ENCODE data around the gene TBC1D22A.

Gene TBC1D22A

DNA sequence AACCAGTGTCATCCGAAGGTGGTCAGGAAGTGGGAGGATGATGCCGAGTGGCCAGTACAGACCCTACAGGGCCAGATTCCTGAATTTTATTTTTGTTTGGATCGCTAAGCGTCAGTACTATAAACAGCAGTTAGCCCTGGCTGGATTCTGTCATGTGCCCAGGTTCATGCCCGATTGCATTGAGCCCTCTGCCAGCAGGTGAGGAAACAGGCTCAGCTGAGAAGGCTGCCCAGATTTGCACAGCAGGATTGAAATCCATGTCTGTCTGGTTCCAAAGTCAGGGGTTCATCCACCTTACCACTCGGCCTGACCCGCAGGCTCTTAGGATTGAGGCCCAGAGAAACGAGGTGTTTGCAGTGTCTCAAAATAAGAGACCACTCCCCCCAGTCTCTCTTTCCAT is 9.1 kb upstream of the TBC1D22A start:
- DNase-seq (ENCODE audit: low read depth in 2 of 2), result no peak

DNA sequence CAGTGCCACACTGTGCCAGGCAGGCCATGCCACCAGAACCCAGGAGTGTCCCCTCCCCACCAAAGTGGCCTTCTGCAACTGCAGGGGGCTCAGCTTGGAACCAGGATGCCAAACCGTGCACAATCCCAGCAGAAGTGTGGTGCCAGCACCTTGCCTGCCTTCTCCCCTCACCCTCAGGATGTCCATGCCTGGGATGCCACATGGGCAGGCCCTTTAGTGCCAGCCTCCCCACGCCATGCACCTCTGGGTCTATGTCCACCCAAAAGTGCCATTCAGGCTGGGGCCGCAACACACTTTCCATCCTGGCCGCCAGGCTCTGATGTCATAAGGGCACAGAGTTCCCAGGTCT is 8.7 kb upstream of the TBC1D22A start:
- DNase-seq (ENCODE audit: low read depth in 2 of 2), result no peak

DNA sequence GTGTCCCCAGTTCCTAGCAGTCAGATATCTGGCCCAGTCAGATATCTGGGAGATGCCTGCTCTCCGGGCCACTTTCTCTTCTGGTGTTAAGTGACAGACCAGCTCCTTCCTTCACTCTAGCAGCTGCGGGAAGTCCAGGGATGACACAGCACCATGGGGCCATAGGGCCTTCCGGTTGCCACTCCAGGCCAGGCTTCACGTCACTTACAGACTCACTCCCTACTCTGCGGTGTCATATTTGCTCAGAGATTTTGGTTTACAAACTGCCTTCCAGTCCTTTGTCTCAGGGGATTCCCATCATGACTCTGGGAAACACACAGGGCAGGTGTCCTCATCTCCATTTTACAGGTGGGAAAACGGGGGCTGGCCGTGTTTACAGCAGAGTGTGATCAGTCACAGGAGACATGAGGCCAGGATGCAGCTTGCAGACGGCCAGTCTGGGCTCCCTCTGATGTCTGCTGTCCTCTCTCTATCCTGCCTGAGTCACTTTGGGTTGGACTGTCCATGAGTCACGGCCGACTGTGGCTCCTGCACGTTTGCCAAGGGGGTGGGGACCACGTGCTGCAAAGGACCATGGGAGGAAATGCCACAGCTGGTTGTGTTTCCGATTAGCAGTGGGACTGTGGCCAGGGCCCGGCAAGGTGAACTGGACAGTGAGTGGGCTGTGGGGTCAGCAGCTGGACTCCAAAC is 8.2 kb upstream of the TBC1D22A start:
- peak; percentile 88 to 90 for DNase-seq (ENCODE audit: low read depth in 2 of 2)

DNA sequence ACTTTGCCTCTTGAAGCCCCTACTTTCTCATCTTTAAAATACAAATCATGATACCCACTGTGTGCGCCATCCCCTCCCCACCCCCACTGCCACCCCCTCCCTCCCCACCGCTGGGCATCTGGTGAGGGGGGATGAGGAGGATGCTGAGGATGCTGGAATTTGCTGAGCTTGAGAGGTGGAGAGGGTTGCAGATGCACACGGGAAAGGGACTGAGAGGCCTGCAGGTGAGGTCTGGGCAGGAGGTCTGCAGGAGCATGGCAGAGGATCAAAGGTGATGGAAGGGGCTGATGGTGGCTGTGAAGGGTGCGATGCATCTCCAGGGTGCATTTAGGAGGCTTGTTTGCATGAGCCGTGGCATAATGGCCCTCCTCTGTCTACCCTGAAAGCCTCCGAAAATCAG is 7.6 kb upstream of the TBC1D22A start:
- DNase-seq (ENCODE audit: low read depth in 2 of 2), result no peak

DNA sequence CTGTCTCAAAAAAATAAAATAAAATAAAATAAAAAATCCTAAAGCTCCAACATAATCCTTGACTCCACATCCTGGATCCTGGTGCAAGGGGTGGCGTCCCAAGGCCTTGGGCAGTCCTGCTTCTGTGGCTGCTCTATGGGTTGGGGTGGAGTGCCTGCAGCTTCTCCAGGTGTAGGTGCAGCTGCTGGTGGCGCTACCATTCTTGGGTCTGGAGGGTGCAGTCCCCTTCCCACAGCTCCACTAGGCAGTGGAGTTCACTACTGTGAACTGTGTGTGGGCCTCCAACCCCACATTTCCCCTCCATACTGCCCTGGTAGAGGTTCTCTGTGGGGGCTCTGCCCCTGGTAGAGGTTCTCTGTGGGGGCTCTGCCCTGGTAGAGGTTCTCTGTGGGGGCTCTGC is 6.9 kb upstream of the TBC1D22A start:
- no peak for DNase-seq (ENCODE audit: low read depth in 2 of 2)

DNA sequence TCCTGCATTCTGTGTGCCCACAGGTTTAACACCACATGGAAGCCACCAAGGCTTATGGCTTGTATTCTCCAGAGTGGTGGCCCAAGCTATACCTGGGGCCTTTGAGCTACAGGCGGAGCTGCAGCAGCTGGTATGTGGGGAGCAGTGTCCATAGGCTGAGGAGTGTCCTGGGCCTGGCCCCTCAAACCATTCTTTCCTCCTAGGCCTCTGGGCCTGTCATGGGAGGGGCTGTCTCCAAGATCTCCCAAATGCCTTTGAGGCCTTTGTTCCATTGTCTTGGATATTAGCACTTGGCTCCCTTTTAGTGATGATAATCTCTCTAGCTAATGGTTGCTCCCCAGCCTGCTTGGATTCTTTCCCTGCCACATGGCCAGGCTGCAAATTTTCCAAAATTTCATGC is 6.4 kb upstream of the TBC1D22A start:
- no peak for DNase-seq (ENCODE audit: low read depth in 2 of 2)

DNA sequence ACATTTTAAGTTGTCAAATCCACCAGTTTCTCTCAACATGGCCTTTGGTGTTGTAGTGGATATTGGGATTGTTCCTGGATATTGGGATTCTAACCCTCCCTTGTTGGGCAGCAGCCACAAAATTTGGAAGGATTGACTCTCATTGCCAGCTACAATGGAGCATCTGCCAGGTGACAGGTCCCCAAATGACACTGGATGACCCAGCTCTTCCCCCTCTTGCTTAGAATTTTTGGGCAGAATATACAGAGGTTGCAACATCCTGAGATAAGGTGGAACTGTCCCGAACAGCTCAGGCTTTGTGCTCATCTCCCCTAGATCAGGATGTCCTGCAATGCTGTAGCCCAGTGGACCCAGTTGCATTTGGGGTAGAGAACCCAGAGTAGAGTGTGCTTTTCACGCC is 5.3 kb upstream of the TBC1D22A start:
- no peak for DNase-seq (ENCODE audit: low read depth in 2 of 2)

DNA sequence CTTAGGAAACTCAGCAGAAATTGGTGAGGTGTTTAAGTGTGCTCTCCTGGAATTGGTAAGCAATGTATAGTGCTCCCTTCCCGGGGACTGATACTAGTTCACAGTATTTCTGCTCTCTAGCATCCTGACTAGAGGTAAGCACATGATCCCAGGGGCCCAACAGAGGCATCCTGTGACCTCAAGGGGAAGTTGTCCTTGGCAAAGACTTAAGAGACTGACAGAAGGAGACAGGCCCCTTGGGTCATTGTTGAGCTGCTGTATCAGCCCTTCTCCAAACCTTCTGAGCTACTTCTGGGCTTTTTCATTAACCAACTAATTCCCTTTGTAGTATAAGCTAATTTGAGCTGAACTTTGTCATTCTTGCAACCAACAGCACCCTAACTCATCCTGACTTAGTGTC is 4.3 kb upstream of the TBC1D22A start:
- no peak for DNase-seq (ENCODE audit: low read depth in 2 of 2)

DNA sequence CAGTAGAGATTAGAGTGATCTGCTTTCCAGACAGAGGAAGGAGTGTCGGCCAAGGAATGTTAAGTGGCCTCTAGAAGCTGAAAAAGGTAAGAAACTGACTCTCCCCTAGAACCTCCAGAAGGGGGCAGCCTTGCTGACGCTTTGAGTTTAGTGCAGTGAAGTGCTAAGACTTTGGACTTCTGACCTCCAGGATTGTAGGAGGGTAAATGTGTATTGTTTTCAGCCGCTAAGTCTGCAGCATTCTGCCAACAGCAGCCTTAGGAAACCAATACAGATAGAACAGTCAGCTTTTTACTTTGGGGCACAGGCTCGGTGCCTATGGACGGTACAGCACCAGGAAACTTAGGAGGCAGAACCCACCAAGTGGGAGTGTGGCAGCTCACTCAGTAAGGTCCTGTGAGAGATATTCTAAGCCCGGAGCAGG is 3.6 kb upstream of the TBC1D22A start:
- no peak for DNase-seq (ENCODE audit: low read depth in 2 of 2)

DNA sequence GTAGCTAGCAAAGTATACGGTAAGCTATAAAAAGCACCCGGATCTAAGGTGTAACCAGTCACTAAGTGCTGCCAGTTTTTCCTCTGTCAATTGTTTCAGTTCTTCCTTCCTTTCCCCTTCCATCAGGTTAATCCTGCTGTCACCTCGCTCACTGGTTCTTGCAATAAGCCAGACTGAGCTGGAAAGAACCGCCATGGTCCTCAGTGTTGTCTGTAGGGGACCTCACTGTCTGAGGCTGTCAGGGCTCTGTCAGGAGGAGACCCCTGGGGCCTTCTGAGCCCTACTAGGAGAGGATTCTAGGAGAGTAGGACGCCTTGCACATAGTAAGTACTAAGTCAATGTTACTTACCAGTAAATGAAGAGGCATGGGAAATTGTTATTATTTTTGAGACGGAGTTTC is 1.4 kb upstream of the TBC1D22A start:
- DNase-seq (ENCODE audit: low read depth in 2 of 2), result no peak

DNA sequence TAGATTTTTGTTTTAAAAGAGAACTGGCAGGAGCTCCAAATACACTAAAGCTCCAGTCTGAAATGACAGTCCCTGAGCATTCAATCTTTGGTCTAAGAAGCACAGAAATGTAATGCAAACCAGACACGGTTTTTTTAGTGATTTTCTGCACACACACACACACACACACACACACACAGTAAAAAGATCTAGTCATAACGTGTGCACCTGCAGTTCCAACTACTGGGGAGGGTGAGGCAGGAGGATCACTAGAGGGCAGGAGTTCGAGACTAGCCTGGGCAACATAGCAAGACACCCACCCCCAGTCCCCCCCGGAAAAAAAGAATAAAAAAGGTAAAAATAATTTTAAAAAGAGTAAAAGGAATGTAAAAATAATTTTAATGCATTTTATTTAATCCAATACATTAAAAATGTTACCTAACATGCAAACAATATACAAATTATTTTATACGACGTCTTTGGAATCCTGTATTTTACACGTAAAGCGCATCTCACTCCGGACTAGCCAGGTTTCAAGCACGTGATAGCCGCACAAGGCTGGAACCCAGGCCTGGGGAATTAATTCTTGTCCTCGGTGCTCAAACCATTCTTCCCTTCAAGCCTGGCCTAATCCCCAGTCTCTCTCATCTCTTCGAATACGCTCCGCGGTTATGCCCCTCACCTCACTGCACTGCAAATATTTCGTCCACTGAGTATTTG is 762 bp upstream of the TBC1D22A start:
- no peak for DNase-seq (ENCODE audit: low read depth in 2 of 2)

DNA sequence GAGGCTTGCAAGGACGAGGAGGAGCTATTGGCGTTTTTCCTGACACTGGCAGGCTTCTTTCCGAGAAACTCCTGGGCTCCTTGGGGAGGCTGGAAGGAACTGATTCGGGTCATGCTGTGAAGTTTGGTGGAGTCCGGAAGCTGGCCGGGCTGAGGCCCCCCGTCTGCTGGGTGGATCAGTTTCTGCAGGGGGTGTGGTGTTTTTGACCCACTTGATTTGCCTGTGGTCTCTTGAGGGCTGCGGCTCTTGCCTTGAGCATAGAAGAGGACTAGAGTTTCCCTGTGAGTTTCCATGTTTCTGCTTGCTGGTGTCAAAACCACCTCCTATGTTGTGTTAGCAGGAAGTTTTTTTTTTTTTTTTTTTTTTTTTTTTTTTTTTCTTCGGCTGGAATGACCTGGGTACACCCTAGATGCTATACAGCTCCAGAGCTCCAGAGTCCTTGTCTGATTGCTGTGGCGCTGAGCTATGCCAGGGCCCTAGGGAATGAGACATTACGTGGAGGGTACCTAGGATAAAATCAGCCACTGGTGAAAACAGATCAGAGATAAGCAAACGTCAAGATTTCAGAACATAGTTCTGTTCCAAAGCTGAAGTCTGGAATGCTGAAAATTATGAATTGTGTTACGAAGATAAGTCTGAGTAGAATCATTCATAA is 728 bp downstream of the TBC1D22A start:
- DNase-seq (ENCODE audit: low read depth in 2 of 2), result no peak

DNA sequence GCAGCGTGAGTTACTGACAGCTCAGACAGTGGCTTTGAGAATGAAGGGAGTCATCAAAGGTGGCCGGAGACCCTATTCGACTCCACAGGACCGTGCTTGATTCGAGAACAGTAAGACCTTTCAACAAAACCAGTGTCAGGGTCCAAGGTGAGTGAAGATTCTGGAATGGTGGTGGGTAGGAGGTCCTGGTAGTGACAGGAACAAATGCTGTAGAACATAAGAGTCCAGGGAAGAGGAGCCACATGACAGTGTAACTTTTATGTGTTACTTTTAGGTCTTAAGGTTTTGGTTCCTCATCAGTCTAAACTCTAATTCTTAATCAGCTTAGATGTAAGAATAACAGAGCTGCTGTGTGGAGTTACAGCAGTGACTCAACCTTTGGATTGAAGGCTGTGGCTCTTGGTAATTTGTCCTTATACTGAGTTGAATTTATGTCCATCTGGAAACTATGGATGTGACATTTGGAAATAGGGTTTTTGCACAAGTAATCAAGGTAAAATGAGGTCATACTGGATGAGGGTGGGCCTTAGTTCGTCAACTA is 1.8 kb downstream of the TBC1D22A start:
- no peak for DNase-seq (ENCODE audit: low read depth in 2 of 2)

DNA sequence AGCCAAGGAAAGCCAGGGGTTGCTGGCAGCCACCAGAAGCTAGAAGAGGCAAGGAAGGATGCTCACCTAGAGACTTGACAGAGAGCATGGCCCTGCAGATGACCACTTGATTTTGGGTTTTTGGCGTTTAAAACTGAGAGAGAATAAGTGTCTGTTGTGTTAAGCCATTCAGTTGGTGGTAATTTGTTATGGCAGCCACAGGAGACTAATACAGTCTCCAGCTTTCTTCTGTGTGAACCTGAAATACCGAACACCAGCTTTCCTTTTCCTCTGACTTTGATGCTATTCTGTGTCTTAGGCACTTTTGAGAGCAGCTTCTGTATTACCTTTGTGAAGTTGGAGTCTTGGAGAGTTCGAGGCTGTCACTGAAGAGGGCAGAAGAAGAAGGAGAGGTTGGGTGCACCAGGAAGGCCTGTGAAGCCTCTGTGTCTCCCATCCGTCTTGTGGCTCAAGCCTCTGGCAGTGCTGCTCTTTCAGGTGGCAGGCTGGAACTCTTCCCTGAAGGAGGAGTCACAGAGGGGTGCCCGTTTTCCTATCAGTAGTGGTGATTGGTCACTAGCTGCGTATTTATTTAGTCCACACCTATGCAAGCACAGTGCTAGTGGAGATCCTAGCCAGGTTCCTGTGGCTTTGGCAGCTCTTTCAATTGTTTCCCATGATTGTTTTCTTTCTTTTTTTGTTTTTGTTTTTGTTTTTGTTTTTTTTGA is 2.5 kb downstream of the TBC1D22A start:
- no peak for DNase-seq (ENCODE audit: low read depth in 2 of 2)

DNA sequence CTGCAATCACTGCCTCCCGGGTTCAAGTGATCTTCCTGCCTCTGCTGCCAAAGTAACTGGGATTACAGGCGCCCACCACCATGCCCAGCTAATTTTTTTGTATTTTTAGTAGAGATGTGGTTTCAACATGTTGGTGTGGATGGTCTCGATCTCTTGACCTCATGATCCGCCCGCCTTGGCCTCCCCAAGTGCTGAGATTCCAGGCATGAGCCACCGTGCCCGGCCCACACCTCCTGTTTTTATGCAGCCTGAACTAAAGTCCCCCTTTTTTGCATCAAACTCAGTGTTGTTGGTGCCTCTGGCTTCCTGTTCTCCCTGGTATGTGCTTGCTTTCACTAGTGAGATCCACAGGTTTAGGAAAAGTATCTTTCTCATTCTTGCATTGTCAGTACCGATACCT is 4.2 kb downstream of the TBC1D22A start:
- no peak for DNase-seq (ENCODE audit: low read depth in 2 of 2)

DNA sequence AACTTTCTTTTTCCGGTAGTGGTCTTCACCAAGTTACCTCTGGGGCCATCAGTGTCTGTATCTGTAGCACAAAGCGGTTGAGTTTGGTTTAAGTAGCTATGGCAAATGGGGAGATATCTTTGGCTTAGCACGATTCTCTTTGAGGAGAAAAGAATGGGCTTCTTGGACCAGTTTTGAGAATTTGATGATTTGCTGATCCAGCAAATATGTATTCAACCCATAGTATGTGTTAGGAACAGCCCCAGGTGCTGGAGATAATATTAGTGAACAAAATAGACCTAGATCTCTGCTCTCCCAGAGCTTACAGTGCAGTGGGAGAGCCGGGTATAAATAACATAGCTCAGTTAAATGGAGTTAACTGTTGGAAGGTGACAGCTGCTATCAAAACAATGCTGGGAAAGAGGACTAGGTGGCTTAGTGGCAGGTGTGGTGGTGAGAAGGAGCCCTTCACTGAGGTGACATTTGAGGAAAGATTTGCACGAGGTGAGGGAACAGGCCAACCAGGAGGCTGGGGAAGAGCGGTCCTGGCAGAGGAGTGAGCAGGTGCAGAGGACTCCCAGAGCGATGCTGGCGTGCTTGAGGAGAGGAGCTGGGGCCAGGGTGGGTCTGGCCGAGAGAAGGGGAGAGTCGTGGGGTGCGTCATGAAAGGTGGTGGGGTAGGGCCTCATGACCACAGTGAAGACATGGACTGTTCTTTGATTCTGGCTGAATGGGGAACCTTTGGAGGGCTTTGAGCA is 5.0 kb downstream of the TBC1D22A start:
- DNase-seq (ENCODE audit: low read depth in 2 of 2), result no peak

DNA sequence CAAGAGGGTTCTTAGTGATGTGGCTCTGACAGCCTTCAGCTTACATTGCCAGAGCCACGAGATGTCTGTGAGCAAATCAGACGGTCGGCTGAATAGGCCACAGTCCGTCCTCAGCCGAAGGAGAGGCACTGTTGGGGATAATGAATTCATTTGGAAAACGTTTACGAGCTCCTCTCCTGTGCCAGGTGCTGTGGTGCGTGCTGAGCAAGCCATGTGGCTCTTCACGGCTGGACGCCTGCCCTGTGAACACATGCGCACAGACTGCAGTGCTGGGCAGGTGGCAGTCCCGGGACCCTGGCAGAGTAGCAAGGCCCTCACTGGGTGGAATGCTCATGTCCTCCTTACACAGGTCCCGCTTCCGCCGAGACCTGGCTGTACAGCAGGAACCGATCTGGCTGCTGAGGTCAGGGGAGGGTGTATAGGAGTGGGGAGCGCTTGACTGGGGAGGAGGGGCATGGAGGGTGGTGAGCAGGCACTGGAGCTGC is 6.8 kb downstream of the TBC1D22A start:
- no peak for DNase-seq (ENCODE audit: low read depth in 2 of 2)

DNA sequence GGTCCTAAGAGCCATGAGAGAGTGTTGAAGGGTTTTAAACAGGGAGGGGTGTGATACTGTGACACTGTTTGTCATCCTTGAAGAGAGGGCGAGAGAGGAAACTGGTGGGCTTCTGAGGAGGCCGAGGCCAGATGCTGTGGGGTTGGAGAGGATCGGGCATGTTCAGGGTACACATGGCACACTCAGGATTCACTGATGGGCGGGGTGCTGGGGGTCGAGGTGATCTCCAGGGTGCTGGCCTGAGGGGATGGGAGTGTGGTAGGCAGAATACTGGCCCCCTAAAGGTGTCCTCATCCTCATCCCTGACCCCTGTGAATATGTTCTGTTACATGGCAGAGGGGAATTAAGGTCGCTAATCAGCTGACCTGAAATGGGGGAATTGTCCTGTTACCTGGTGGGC is 7.3 kb downstream of the TBC1D22A start:
- no peak for DNase-seq (ENCODE audit: low read depth in 2 of 2)

DNA sequence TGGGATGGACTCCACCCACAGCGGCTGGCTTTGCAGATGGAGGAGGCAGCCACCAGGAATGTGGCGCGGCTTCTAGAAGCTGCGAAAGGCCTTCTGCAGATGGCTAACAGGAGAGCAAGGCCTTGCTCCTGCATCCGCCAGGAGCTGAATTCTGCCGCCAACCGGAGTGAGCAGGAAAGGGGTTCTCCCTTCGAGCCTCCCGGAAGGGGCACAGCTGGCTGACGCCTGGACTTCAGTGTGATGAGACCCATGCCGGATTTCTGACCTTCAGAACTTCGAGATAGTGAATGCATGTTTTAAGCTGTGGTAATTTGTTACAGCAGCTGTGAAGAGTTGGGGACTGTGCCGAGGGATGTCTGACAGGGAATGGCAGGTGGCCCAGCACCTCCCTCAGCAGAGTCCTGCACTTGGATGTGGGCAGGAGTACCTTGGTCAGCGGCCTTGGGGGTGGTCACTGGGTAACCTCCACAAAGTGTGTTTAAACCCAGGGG is 7.7 kb downstream of the TBC1D22A start:
- DNase-seq (ENCODE audit: low read depth in 2 of 2), result no peak

DNA sequence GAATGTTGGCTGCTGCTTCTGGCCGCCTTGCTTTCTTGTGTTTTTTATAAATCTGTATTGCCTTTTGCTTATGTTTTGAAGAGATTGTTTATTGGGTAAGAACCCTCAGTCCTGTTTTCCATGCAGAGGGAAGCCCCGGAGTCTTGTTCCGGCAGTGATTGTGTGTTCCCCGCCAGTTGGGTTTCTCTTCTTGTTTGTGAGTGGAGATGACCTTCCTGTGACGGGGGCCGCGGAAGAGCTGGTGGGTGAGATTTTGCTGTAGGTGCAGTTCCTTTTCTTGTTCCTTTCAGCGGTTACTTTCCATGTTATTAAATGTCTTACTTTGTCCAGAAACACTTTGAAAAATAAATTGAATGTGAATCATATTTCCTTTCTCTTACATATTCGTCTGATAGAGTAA is 8.3 kb downstream of the TBC1D22A start:
- no peak for DNase-seq (ENCODE audit: low read depth in 2 of 2)

DNA sequence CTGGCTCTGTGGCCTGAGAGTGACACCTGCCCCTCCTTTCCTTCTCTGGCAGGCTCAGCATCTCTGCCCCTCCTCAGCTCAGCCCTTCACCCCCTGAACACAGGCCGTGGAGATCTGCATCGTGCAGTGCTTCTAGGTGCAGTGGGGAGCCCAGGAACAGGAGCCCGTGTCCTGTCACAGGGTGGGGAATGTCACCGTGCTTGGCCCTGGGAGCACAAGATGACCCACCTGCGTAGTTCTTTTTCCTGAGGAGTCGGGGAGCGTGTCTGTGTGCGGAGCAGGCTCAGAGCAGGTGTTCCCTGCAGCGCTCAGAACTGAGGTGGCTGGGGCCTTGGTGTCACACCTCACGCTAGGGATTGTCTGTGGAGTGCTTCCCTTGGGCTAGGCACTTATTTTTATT is 10.6 kb downstream of the TBC1D22A start:
- no peak for DNase-seq (ENCODE audit: low read depth in 2 of 2)

Measured in fibroblast of skin of left quadriceps (primary cell).